ENCODE measurements around the gene CCND3. TPM values are rescaled to one million over a fixed set of nuclear protein-coding genes. Genes with fewer than 3 reads are reported as not detected.

CCND3 gene
- total and polyA plus RNA-seq, 8 donors, result 37.5 to 153 (median 47.8) TPM

- intact Hi-C loops (cut with DNase I), result no loop called here
- H3K4me3 ChIP-seq, result no peak overlapping the region
- DNase-seq (no peak), ATAC-seq (no peak)
- peak overlapping the region in 1 of 2 donors; percentile 18 for H3K27ac ChIP-seq
- no peak for TF ChIP-seq CTCF (IDR thresholded peaks at IDR 0.05)
- peaks cover 0 to 23% of the 10 kb centered on the region in 2 donors for H3K36me3 ChIP-seq
- H3K27me3 ChIP-seq, result no peaks in the 10 kb centered on the region
- H3K4me1 ChIP-seq, result peaks cover 0 to 14% of the 10 kb centered on the region in 2 donors
- H3K9me3 ChIP-seq, result no peaks in the 10 kb centered on the region
Measured at GRCh38 chr6:41900861-41901260, 40.7 kb downstream of the CCND3 start.

- ATAC-seq, result no peak
- H3K4me3 ChIP-seq, result peak overlapping the region; percentile 56 to 57
- no peaks in the 10 kb centered on the region for H3K27me3 ChIP-seq
- DNase-seq, result no peak
- no peak for TF ChIP-seq CTCF (IDR thresholded peaks at IDR 0.05)
- peak overlapping the region; percentile 45 to 81 for H3K27ac ChIP-seq
- no peaks in the 10 kb centered on the region for H3K9me3 ChIP-seq
- peaks cover 4 to 22% of the 10 kb centered on the region in 2 donors for H3K4me1 ChIP-seq
- H3K36me3 ChIP-seq, result no peaks in the 10 kb centered on the region
- intact Hi-C loops (cut with DNase I), result no loop called here
Measured at GRCh38 chr6:41896281-41896680, 45.3 kb downstream of the CCND3 start.

- peak within 1 kb of the TSS; percentile 45 to 81 for H3K27ac ChIP-seq
- H3K4me3 ChIP-seq, result peak within 1 kb of the TSS; percentile 56 to 57
- peaks cover 4 to 19% of the 10 kb centered on the region in 2 donors for H3K4me1 ChIP-seq
- TF ChIP-seq CTCF (IDR thresholded peaks at IDR 0.05), result no peak
- H3K36me3 ChIP-seq, result no peaks in the 10 kb centered on the region
- no peaks in the 10 kb centered on the region for H3K9me3 ChIP-seq
- peak; percentile 87 to 96 (median 92) for DNase-seq
- ATAC-seq, result peak; percentile 99
- no peaks in the 10 kb centered on the region for H3K27me3 ChIP-seq
- intact Hi-C loops (cut with DNase I), result no loop called here
Measured at GRCh38 chr6:41895300-41896233, 46.0 kb downstream of the CCND3 start, which contains the start of gene USP49. USP49 (minus strand) TSS chr6:41895375; CDS start chr6:41806983, 88,392 bp downstream.

GRCh38 chr6:41894366-41895299 lies 47.0 kb downstream of the CCND3 start:
- Histone ChIP-seq H3K4me3 (peak overlapping the region; percentile 56 to 57), H3K27ac (peak overlapping the region in 1 of 2 donors; percentile 81), H3K36me3 (no peaks in the 10 kb centered on the region), H3K27me3 (no peaks in the 10 kb centered on the region), H3K4me1 (peaks cover 4 to 19% of the 10 kb centered on the region in 2 donors), H3K9me3 (no peaks in the 10 kb centered on the region)
- DNase-seq (peak in 2 of 4 donors; percentile 15 to 84), ATAC-seq (peak; percentile 67)
- no peak for TF ChIP-seq CTCF (IDR thresholded peaks at IDR 0.05)
- intact Hi-C loops (cut with DNase I), result no loop called here
